Adrenal gland (tissue), 12 donors: ENCODE results near the gene MATN3. TPM values are rescaled to one million over a fixed set of nuclear protein-coding genes. Genes with fewer than 3 reads are reported as not detected.

Experiments used
- DNase-seq, 7 donors: peaks; one replicate each; pipeline ENCODE4 v3.0.0-alpha.2; 2019 to 2020
- H3K27ac ChIP-seq, 5 donors: fragments of 200-600 bp; sonication (generic) in 4 of 5; 1 replicate in 3 of 5; 2 replicates in 2 of 5; pipeline versions ENCODE4 v1.5.1 to v1.8.0; 2016 to 2020; ENCODE audit warnings: mild to moderate bottlenecking in 1 of 5
- H3K27me3 ChIP-seq: fragments of 200-600 bp; 2 replicates; pipeline ENCODE4 v1.8.0; 2021
- H3K36me3 ChIP-seq, 2 donors: fragments of 200-600 bp; replicated peaks in 1 of 2; 1 replicate in 1 of 2; 2 replicates in 1 of 2; pipeline versions ENCODE4 v1.5.1 to v1.8.0; 2018 to 2022
- H3K4me1 ChIP-seq, 2 donors: fragments of 200-600 bp; replicated peaks in 1 of 2; 1 replicate in 1 of 2; 2 replicates in 1 of 2; pipeline versions ENCODE4 v1.5.1 to v1.8.0; 2018 to 2021
- H3K4me3 ChIP-seq, 4 donors: fragments of 200-600 bp; sonication (generic) in 3 of 4; one replicate each; pipeline ENCODE4 v1.5.1; 2016 to 2018
- H3K9me3 ChIP-seq, 3 donors: fragments of 200-600 bp; sonication (generic) in 1 of 3; replicated peaks in 1 of 3; 1 replicate in 2 of 3; 2 replicates in 1 of 3; pipeline versions ENCODE4 v1.5.1 to v1.8.0; 2016 to 2021
- CTCF ChIP-seq, 6 experiments: fragments of 450-650 bp in 4 of 6; fragments of 200-600 bp in 2 of 6; sonication (generic) in 1 of 6; IDR thresholded peaks; 1 replicate in 5 of 6; 2 replicates in 1 of 6; pipeline versions ENCODE4 v1.5.1 to v1.8.0; 2016 to 2021; ENCODE audit warnings: antibody characterized with exemption in 6 of 6, mild to moderate bottlenecking in 2 of 6, moderate library complexity in 1 of 6
- POLR2A ChIP-seq, 2 donors: fragments of 450-650 bp; IDR thresholded peaks; one replicate each; pipeline ENCODE4 v1.6.1; 2017; ENCODE audit warnings: antibody characterized with exemption in 2 of 2, mild to moderate bottlenecking in 2 of 2, moderate library complexity in 1 of 2
- WGBS, 4 donors: extraction: QIAGEN DNeasy Blood & Tissue Kit in 2 of 4; methylation state at CpG; one replicate each; pipeline versions ENCODE4 v1.1.5 to v1.1.7; 2013 to 2017; 5-methylcytosine and 5-hydroxymethylcytosine counted together
- intact Hi-C, 2 donors: fragments of 100-400 bp; cut with DNase I; formaldehyde crosslinking; loops; one replicate each; pipeline versions ENCODE4 v1.14.1 to v1.15.0; 2022 to 2023
- polyA plus RNA-seq, 3 donors: library from polyadenylated mRNA; stranded (reverse); fragments of 200-250 nt in 2 of 3; fragments of 350-450 nt in 1 of 3; fragmentation: Illumina TruSeq in 1 of 3; extraction: RNeasy Lipid Tissue Mini Kit (QIAGEN cat#74804) in 1 of 3; gene quantifications; one replicate each; pipeline ENCODE4 v1.2.3, GENCODE V29; 2013 to 2014
- total RNA-seq, 9 donors: library from RNA; depleted of rRNA in 4 of 9; stranded (reverse); fragments of >200 nt in 4 of 9; fragments of 120-200 nt in 1 of 9; fragmentation: NEBNext Ultra II Directional in 1 of 9; extraction: Animal tissue kit (Norgen Biotek cat#: 25700) in 1 of 9; gene quantifications; one replicate each; pipeline versions ENCODE4 v1.1.0 to v1.2.4, GENCODE V29; 2013 to 2023
- donor health status: healthy with polysubstance abuse.
- donor health status: Bipolar disorder and iron deficiency.
- donor health status: DM: yes; HTN: yes; CAD: no.
- donor health status: DM: no; HTN: no; CAD: no.
- donor health status: DM: no; HTN: no; CAD: no.
- donor health status: DM: yes; HTN: yes; CAD: no.

The MATN3 gene
- total and polyA plus RNA-seq, 12 donors = 0.14 to 2.4 (median 0.77) TPM; not detected in 1

DNA sequence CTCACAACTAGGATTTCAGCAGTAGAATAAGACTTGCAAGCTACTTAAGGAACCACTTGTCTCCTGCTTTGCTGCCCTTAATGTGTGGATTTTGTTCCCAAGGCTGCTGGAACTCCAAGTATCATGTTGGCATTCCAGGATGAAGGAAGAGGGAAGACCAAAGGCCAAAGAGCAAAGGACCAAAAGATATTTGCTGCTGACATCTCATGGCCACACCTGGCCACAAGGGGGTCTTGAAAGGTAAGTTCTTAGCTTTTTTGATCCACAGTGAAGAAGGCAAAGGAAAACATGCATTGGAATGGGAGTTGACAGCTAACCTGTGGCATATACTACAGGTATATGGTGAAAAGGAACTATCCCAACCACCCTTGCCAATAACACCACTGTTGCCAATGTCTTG, 3.9 kb upstream of the MATN3 start:
- H3K27ac ChIP-seq = no peak overlapping the region
- intact Hi-C loops = loop anchor here (5.0 kb wide), 2 partner anchors 36 to 76 kb away; partner anchors contain the start of gene LAPTM4A (in 1 of the 2)
- H3K4me3 ChIP-seq = no peak overlapping the region
- no peaks in the 10 kb centered on the region for H3K36me3 ChIP-seq
- DNase-seq = no peak
- H3K27me3 ChIP-seq = no peaks in the 10 kb centered on the region
- peaks cover 0 to 12% of the 10 kb centered on the region in 2 donors for H3K4me1 ChIP-seq
- H3K9me3 ChIP-seq = no peaks in the 10 kb centered on the region
- TF ChIP-seq POLR2A (IDR thresholded peaks at IDR 0.05) (no peak), CTCF (IDR thresholded peaks at IDR 0.05) (no peak)

DNA sequence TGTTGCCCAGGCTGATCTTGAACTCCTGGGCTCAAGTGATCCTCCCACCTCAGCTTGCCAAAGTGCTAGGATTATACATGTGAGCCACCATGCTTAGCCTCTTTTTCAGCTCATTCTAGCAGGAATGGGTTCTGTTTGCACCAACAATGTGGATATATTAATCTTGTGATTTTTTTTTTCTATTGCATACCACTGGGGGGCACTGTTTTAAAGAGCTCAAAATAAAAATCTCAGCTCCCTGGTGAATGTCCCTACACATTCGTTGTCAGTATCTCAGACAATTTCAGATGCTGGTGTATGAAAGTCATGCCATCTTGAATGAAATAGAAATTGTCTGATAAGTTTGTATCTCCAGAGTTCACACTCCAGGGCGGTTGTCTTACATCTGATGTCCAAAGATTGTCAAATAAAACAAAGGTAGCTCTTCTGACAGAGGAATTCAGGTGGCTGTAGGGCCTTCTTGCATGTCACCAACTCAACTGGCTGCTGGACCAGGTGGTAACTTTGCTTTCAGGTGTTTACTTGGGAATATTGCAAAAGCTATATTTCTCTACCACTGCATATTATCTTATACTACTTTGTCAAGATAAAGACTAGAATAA, 3.1 kb upstream of the MATN3 start:
- intact Hi-C loops = loop anchor here (2.0 to 5.0 kb wide), 3 partner anchors 37 to 77 kb away; partner anchors contain the start of gene LAPTM4A (in 1 of the 2)
- TF ChIP-seq CTCF (IDR thresholded peaks at IDR 0.05) (peak; percentile 54 to 81 (median 67)), POLR2A (IDR thresholded peaks at IDR 0.05) (no peak)

GRCh38 chr2:20013126-20013849, 820 bp upstream of the MATN3 start:
- TF ChIP-seq POLR2A (IDR thresholded peaks at IDR 0.05) = no peak
- TF ChIP-seq CTCF (IDR thresholded peaks at IDR 0.05) = no peak
- no peaks in the 10 kb centered on the region for H3K9me3 ChIP-seq
- no peaks in the 10 kb centered on the region for H3K27me3 ChIP-seq
- intact Hi-C loops = no loop called here
- H3K4me1 ChIP-seq = peaks cover 0 to 12% of the 10 kb centered on the region in 2 donors
- no peak for DNase-seq
- H3K4me3 ChIP-seq = peak overlapping the region in 2 of 4 donors; percentile 39 to 83
- H3K36me3 ChIP-seq = no peaks in the 10 kb centered on the region
- 60 to 67% (median 63%) methylated on average over 15 of the region's 15 CpGs for WGBS, 4 donors
- peak overlapping the region in 1 of 5 donors; percentile 17 for H3K27ac ChIP-seq

More for the DNA sequence above, 3.1 kb upstream of the MATN3 start:
- H3K27ac ChIP-seq = no peak overlapping the region
- H3K4me3 ChIP-seq = no peak overlapping the region
- H3K4me1 ChIP-seq = peaks cover 0 to 12% of the 10 kb centered on the region in 2 donors
- peak in 1 of 7 donors; percentile 25 for DNase-seq
- no peaks in the 10 kb centered on the region for H3K36me3 ChIP-seq
- H3K27me3 ChIP-seq = no peaks in the 10 kb centered on the region
- WGBS, 4 donors = 6 to 17% (median 8%) methylated on average over 2 of the region's 2 CpGs
- no peaks in the 10 kb centered on the region for H3K9me3 ChIP-seq

DNA sequence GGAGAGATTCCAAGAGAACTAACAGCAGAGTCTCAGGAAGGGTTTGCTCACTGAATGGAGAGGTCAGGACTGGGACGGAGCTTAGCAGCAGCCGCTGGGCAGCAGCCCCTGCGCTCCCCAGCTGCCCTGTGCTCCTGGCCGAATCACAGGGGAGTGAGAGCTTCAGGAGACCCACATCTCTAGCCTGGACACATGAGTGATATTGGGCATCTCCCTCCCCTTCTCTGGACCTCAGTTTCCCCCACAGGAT, 511 bp downstream of the MATN3 start:
- H3K4me1 ChIP-seq = peaks cover 0 to 12% of the 10 kb centered on the region in 2 donors
- no peak overlapping the region for H3K27ac ChIP-seq
- intact Hi-C loops = no loop called here
- no peaks in the 10 kb centered on the region for H3K36me3 ChIP-seq
- TF ChIP-seq CTCF (IDR thresholded peaks at IDR 0.05) (no peak), POLR2A (IDR thresholded peaks at IDR 0.05) (no peak)
- no peak for DNase-seq
- no peaks in the 10 kb centered on the region for H3K9me3 ChIP-seq
- no peaks in the 10 kb centered on the region for H3K27me3 ChIP-seq
- peak overlapping the region in 2 of 4 donors; percentile 39 to 83 for H3K4me3 ChIP-seq
- WGBS, 4 donors = 32 to 77% (median 47%) methylated on average over 3 to 4 of the region's 4 CpGs
